NOMO-1 treated with dmso at 0.1 percent for 144 hours (cell line): Measurements from ENCODE around the gene ZDHHC21.

Experiments
- DNase-seq: peaks from one replicate; lab custom pipeline; 2025; ENCODE audit not compliant: unreplicated experiment; lab: John Stamatoyannopoulos, UW

ZDHHC21 gene

GRCh38 chr9:14618836-14619420 is 74.3 kb downstream of the ZDHHC21 start:
- DNase-seq = no peak

- no peak for DNase-seq
Observed at GRCh38 chr9:14616188-14616982, 76.8 kb downstream of the ZDHHC21 start.

GRCh38 chr9:14608540-14608939 is 84.7 kb downstream of the ZDHHC21 start:
- no peak for DNase-seq

GRCh38 chr9:14597171-14597799 is 95.9 kb downstream of the ZDHHC21 start:
- DNase-seq = no peak

- no peak for DNase-seq
Observed at GRCh38 chr9:14593406-14593805, 99.8 kb downstream of the ZDHHC21 start.

GRCh38 chr9:14591411-14591810 is 101.8 kb downstream of the ZDHHC21 start:
- no peak for DNase-seq

GRCh38 chr9:14585730-14586473 is 107.3 kb downstream of the ZDHHC21 start:
- DNase-seq = no peak

GRCh38 chr9:14584571-14584970 is 108.7 kb downstream of the ZDHHC21 start:
- DNase-seq = no peak

- no peak for DNase-seq
Observed at GRCh38 chr9:14578030-14578429, 115.2 kb downstream of the ZDHHC21 start.

- no peak for DNase-seq
Observed at GRCh38 chr9:14574173-14574572, 119.1 kb downstream of the ZDHHC21 start.

- DNase-seq = no peak
Observed at GRCh38 chr9:14573319-14573718, 119.9 kb downstream of the ZDHHC21 start.

- no peak for DNase-seq
Observed at GRCh38 chr9:14565352-14566016, 127.7 kb downstream of the ZDHHC21 start.

GRCh38 chr9:14563902-14564624 is 129.2 kb downstream of the ZDHHC21 start:
- DNase-seq = no peak

GRCh38 chr9:14561929-14562405 is 131.3 kb downstream of the ZDHHC21 start:
- no peak for DNase-seq
